Measurements from ENCODE around the gene ACSL1. TPM values are rescaled to one million over a fixed set of nuclear protein-coding genes. Genes with fewer than 3 reads are reported as not detected.
"Not testable (repeated sequence)": the region's sequence is repeated elsewhere in the genome, so short reads cannot be mapped to it uniquely, and the experiment has no call there.

ACSL1 gene
- total RNA-seq, 1 donor from 2014 or later, result 321 TPM

GRCh38 chr4:184782731-184783373, 42.9 kb downstream of the ACSL1 start:
- no peak overlapping the region for H3K4me3 ChIP-seq
- H3K4me1 ChIP-seq, result no peaks in the 10 kb centered on the region
- no peaks in the 10 kb centered on the region for H3K27me3 ChIP-seq (ENCODE audit: low read depth)
- no peak for DNase-seq
- peak; percentile 7 to 24 for ATAC-seq
- intact Hi-C loops (cut with DNase I), result no loop called here
- no peaks in the 10 kb centered on the region for H3K9me3 ChIP-seq
- no peak for TF ChIP-seq CTCF (IDR thresholded peaks at IDR 0.05)
- no peak overlapping the region for H3K27ac ChIP-seq
- H3K36me3 ChIP-seq, result peaks cover 83% of the 10 kb centered on the region

GRCh38 chr4:184779160-184779559, 46.6 kb downstream of the ACSL1 start:
- ATAC-seq; H3K27me3 ChIP-seq (ENCODE audit: low read depth); H3K9me3 ChIP-seq; intact Hi-C loops (cut with DNase I); H3K4me1 ChIP-seq; H3K27ac ChIP-seq; DNase-seq; H3K4me3 ChIP-seq: not testable (repeated sequence)
- H3K36me3 ChIP-seq, result peaks cover 76% of the 10 kb centered on the region

GRCh38 chr4:184778325-184778724, 47.4 kb downstream of the ACSL1 start:
- ATAC-seq (peak in 1 of 2 donors; percentile 3), DNase-seq (no peak)
- no peaks in the 10 kb centered on the region for H3K27me3 ChIP-seq (ENCODE audit: low read depth)
- H3K9me3 ChIP-seq, result no peaks in the 10 kb centered on the region
- H3K4me1 ChIP-seq, result no peaks in the 10 kb centered on the region
- H3K4me3 ChIP-seq, result no peak overlapping the region
- TF ChIP-seq CTCF (IDR thresholded peaks at IDR 0.05), result no peak
- peaks cover 76% of the 10 kb centered on the region for H3K36me3 ChIP-seq
- intact Hi-C loops (cut with DNase I), result no loop called here
- H3K27ac ChIP-seq, result no peak overlapping the region

GRCh38 chr4:184776821-184777220, 48.9 kb downstream of the ACSL1 start:
- no peaks in the 10 kb centered on the region for H3K9me3 ChIP-seq
- H3K27me3 ChIP-seq (ENCODE audit: low read depth), result no peaks in the 10 kb centered on the region
- TF ChIP-seq CTCF (IDR thresholded peaks at IDR 0.05), result no peak
- H3K27ac ChIP-seq, result no peak overlapping the region
- peaks cover 83% of the 10 kb centered on the region for H3K36me3 ChIP-seq
- H3K4me1 ChIP-seq, result no peaks in the 10 kb centered on the region
- no peak overlapping the region for H3K4me3 ChIP-seq
- intact Hi-C loops (cut with DNase I), result no loop called here
- no peak for DNase-seq
- ATAC-seq, result no peak

GRCh38 chr4:184775854-184776555, 49.8 kb downstream of the ACSL1 start:
- H3K4me1 ChIP-seq, result no peaks in the 10 kb centered on the region
- H3K36me3 ChIP-seq, result peaks cover 89% of the 10 kb centered on the region
- ATAC-seq (peak in 1 of 2 donors; percentile 4), DNase-seq (no peak)
- H3K4me3 ChIP-seq, result no peak overlapping the region
- no peak for TF ChIP-seq CTCF (IDR thresholded peaks at IDR 0.05)
- no peaks in the 10 kb centered on the region for H3K9me3 ChIP-seq
- H3K27ac ChIP-seq, result no peak overlapping the region
- no peaks in the 10 kb centered on the region for H3K27me3 ChIP-seq (ENCODE audit: low read depth)
- intact Hi-C loops (cut with DNase I), result no loop called here

- DNase-seq, result no peak
Measured at GRCh38 chr4:184774152-184774551, 51.6 kb downstream of the ACSL1 start.

More at GRCh38 chr4:184774152-184774551, 51.6 kb downstream of the ACSL1 start:
- intact Hi-C loops (cut with DNase I), result no loop called here
- Histone ChIP-seq H3K9me3 (no peaks in the 10 kb centered on the region), H3K4me1 (no peaks in the 10 kb centered on the region), H3K36me3 (peaks cover 88% of the 10 kb centered on the region), H3K27me3 (ENCODE audit: low read depth) (no peaks in the 10 kb centered on the region), H3K27ac (no peak overlapping the region), H3K4me3 (no peak overlapping the region)
- TF ChIP-seq CTCF (IDR thresholded peaks at IDR 0.05), result no peak
- ATAC-seq, result no peak
